Measurements from ENCODE around the gene SIL1. TPM values are rescaled to one million over a fixed set of nuclear protein-coding genes. Genes with fewer than 3 reads are reported as not detected.
"Not testable (repeated sequence)": the region's sequence is repeated elsewhere in the genome, so short reads cannot be mapped to it uniquely, and the experiment has no call there.

The SIL1 gene
- total RNA-seq, 2 donors from 2014 or later, result 17.2 to 20.2 TPM

- H3K4me1 Mint-ChIP-seq, result peaks cover 47% of the 10 kb centered on the region
Observed at GRCh38 chr5:139181835-139182452, 16.2 kb downstream of the SIL1 start.

GRCh38 chr5:139181322-139181730, 16.8 kb downstream of the SIL1 start:
- Histone ChIP-seq H3K9ac (ENCODE audit: extremely low read depth, low read length, poor library complexity, severe bottlenecking) (no peak overlapping the region), H3K9me3 (ENCODE audit: control insufficient read depth, low read length) (no peaks in the 10 kb centered on the region), H3K27ac (ENCODE audit: low read depth, low read length) (peak overlapping the region; percentile 54), H3K27me3 (ENCODE audit: control insufficient read depth, insufficient read depth, low read length, poor library complexity, severe bottlenecking) (no peaks in the 10 kb centered on the region), H3K36me3 (ENCODE audit: control insufficient read depth, insufficient read depth, low read length) (no peaks in the 10 kb centered on the region), H3K4me1 (ENCODE audit: control insufficient read depth, insufficient read depth, low read length) (peaks cover 22% of the 10 kb centered on the region), H3K4me3 (ENCODE audit: low read length) (no peak overlapping the region)
- H3K27ac Mint-ChIP-seq, result no peak overlapping the region
- no peak overlapping the region for H3K4me3 Mint-ChIP-seq
- no peaks in the 10 kb centered on the region for H3K9me3 Mint-ChIP-seq
- H3K36me3 Mint-ChIP-seq (ENCODE audit: low read depth), result no peaks in the 10 kb centered on the region
- 50 to 80% methylated on average over 1 to 2 of the region's 2 CpGs for WGBS, 2 experiments (ENCODE audit: insufficient coverage in 1 of 2, insufficient read length in 1 of 2)
- no peak for DNase-seq
- no peaks in the 10 kb centered on the region for H3K27me3 Mint-ChIP-seq (ENCODE audit: insufficient read depth)
- H3K4me1 Mint-ChIP-seq, result peaks cover 45% of the 10 kb centered on the region
- no peak for TF ChIP-seq CTCF (conservative IDR thresholded peaks at IDR 0.05)

More at GRCh38 chr5:139181835-139182452, 16.2 kb downstream of the SIL1 start:
- Mint-ChIP-seq H3K27ac (no peak overlapping the region), H3K36me3 (ENCODE audit: low read depth) (no peaks in the 10 kb centered on the region), H3K9me3 (no peaks in the 10 kb centered on the region), H3K4me3 (no peak overlapping the region), H3K27me3 (ENCODE audit: insufficient read depth) (no peaks in the 10 kb centered on the region)
- Histone ChIP-seq H3K9me3 (ENCODE audit: control insufficient read depth, low read length) (no peaks in the 10 kb centered on the region), H3K4me1 (ENCODE audit: control insufficient read depth, insufficient read depth, low read length) (peaks cover 22% of the 10 kb centered on the region), H3K27ac (ENCODE audit: low read depth, low read length) (peak overlapping the region; percentile 54), H3K9ac (ENCODE audit: extremely low read depth, low read length, poor library complexity, severe bottlenecking) (no peak overlapping the region), H3K36me3 (ENCODE audit: control insufficient read depth, insufficient read depth, low read length) (no peaks in the 10 kb centered on the region), H3K4me3 (ENCODE audit: low read length) (no peak overlapping the region), H3K27me3 (ENCODE audit: control insufficient read depth, insufficient read depth, low read length, poor library complexity, severe bottlenecking) (no peaks in the 10 kb centered on the region)
- no peak for DNase-seq
- WGBS, 2 experiments (ENCODE audit: insufficient coverage in 1 of 2, insufficient read length in 1 of 2), result 91 to 93% methylated on average over 7 to 8 of the region's 8 CpGs
- no peak for TF ChIP-seq CTCF (conservative IDR thresholded peaks at IDR 0.05)

GRCh38 chr5:139180850-139181249, 17.3 kb downstream of the SIL1 start:
- H3K27me3 ChIP-seq (ENCODE audit: control insufficient read depth, insufficient read depth, low read length, poor library complexity, severe bottlenecking), result no peaks in the 10 kb centered on the region
- Mint-ChIP-seq H3K9me3 (no peaks in the 10 kb centered on the region), H3K27ac (no peak overlapping the region), H3K36me3 (ENCODE audit: low read depth) (no peaks in the 10 kb centered on the region), H3K4me1 (peaks cover 40% of the 10 kb centered on the region), H3K4me3 (no peak overlapping the region), H3K27me3 (ENCODE audit: insufficient read depth) (no peaks in the 10 kb centered on the region)
- no peak overlapping the region for H3K27ac ChIP-seq (ENCODE audit: low read depth, low read length)
- H3K9ac ChIP-seq (ENCODE audit: extremely low read depth, low read length, poor library complexity, severe bottlenecking), result no peak overlapping the region
- H3K4me1 ChIP-seq (ENCODE audit: control insufficient read depth, insufficient read depth, low read length), result peaks cover 22% of the 10 kb centered on the region
- no peaks in the 10 kb centered on the region for H3K9me3 ChIP-seq (ENCODE audit: control insufficient read depth, low read length)
- TF ChIP-seq CTCF (conservative IDR thresholded peaks at IDR 0.05), result no peak
- WGBS, 2 experiments (ENCODE audit: insufficient coverage in 1 of 2, insufficient read length in 1 of 2), result 85 to 100% methylated on average over 1 of the region's 1 CpG
- H3K4me3 ChIP-seq (ENCODE audit: low read length), result no peak overlapping the region
- no peaks in the 10 kb centered on the region for H3K36me3 ChIP-seq (ENCODE audit: control insufficient read depth, insufficient read depth, low read length)
- no peak for DNase-seq

GRCh38 chr5:139179778-139180513, 18.2 kb downstream of the SIL1 start:
- DNase-seq; H3K27ac Mint-ChIP-seq; H3K4me3 Mint-ChIP-seq; H3K36me3 Mint-ChIP-seq (ENCODE audit: low read depth); H3K27me3 Mint-ChIP-seq (ENCODE audit: insufficient read depth); H3K36me3 ChIP-seq (ENCODE audit: control insufficient read depth, insufficient read depth, low read length); H3K27ac ChIP-seq (ENCODE audit: low read depth, low read length); H3K9me3 Mint-ChIP-seq; H3K9me3 ChIP-seq (ENCODE audit: control insufficient read depth, low read length); H3K4me3 ChIP-seq (ENCODE audit: low read length); H3K27me3 ChIP-seq (ENCODE audit: control insufficient read depth, insufficient read depth, low read length, poor library complexity, severe bottlenecking); H3K9ac ChIP-seq (ENCODE audit: extremely low read depth, low read length, poor library complexity, severe bottlenecking): not testable (repeated sequence)
- WGBS, 2 experiments (ENCODE audit: insufficient coverage in 1 of 2, insufficient read length in 1 of 2), result 70 to 93% methylated on average over 2 to 7 of the region's 8 CpGs
- H3K4me1 ChIP-seq (ENCODE audit: control insufficient read depth, insufficient read depth, low read length), result peaks cover 22% of the 10 kb centered on the region
- peaks cover 34% of the 10 kb centered on the region for H3K4me1 Mint-ChIP-seq

Data from endodermal cell (in vitro differentiated cells).